Effector CD4-positive, alpha-beta T cell (primary cell): ENCODE results near the gene COQ8A.
"Not testable (repeated sequence)": the region's sequence is repeated elsewhere in the genome, so short reads cannot be mapped to it uniquely, and the experiment has no call there.

Experiments used
- DNase-seq: peaks from one replicate; pipeline ENCODE4 v3.0.0-alpha.2; 2020

Gene COQ8A

DNA sequence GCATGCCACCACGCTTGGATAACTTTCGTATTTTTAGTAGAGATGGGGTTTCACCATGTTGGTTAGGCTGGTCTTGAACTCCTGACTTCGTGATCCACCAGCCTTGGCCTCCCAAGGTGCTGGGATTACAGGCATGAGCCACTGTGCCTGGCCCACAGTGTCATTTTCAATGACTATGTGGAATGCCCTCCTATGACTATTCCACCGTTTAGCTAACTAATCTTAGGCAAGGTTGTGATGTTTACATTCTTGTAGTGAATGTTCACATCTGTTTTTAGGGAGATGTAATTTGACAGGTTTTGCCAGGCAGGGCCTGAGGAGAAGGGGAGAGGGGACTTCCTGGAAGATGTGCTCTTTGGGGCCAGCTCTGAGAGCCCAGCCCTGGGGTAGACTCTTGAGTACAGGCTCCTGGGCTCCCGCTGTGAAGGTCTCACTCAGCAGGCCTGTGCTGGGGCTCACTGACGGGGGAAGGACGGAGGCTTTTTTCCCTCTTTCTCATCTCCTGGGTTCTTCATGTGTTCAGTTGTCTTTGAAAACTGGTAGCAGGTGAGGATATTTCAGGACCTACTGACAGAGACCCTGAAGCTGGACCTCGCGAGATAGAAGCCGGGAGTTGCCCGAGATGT lies 13.2 kb downstream of the COQ8A start:
- no peak for DNase-seq

DNA sequence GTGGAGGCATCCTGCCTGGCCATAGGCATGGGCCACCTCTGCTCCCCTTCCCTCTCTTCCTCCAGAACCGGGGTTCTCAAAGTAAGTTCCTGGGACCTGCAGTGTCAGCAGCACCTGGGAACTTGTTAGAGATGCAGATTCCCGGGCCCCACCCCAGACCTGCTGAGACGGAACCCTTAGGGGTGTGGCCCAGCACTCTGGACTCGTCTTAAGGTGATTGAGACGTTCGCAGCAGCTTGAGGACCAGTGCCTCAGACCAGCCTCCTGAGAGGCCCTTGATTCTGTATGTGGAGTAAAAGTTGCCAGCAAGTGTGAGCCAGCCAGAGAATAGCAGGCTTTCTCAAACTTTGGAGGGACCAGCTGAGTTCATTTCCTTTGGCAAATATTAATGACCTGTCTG lies 14.2 kb downstream of the COQ8A start:
- DNase-seq, result no peak

DNA sequence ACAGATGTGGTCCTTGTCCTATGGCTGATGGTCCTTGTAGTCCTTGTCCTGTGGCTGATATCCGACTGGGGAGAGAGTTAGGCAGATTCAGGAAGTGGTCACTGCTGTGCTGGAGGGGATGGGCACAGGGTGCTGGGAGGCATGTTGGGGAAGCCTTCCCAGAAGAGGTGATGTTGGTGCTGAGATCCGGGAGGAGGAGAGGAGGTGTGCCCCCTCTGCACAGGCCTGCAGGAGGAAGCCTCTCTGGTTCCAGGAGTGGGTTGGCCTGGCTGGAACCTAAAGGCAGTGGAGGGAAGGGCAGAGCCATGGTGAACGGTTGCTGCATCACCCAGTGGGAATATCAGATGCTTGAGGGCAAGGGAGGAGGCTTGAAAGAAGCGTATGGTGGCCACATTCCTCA lies 14.7 kb downstream of the COQ8A start:
- no peak for DNase-seq

DNA sequence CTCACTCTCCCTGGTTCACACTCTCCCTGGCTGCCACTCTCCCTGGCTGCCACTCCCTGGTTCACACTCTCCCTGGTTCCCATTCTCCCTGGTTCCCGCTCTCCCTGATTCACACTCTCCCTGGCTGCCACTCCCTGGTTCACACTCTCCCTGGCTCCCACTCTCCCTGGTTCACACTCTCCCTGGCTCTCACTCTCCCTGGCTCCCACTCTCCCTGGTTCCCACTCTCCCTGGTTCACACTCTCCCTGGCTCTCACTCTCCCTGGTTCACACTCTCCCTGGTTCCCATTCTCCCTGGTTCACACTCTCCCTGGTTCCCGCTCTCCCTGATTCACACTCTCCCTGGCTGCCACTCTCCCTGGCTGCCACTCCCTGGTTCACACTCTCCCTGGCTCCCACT lies 15.8 kb downstream of the COQ8A start:
- DNase-seq, result not testable (repeated sequence)

DNA sequence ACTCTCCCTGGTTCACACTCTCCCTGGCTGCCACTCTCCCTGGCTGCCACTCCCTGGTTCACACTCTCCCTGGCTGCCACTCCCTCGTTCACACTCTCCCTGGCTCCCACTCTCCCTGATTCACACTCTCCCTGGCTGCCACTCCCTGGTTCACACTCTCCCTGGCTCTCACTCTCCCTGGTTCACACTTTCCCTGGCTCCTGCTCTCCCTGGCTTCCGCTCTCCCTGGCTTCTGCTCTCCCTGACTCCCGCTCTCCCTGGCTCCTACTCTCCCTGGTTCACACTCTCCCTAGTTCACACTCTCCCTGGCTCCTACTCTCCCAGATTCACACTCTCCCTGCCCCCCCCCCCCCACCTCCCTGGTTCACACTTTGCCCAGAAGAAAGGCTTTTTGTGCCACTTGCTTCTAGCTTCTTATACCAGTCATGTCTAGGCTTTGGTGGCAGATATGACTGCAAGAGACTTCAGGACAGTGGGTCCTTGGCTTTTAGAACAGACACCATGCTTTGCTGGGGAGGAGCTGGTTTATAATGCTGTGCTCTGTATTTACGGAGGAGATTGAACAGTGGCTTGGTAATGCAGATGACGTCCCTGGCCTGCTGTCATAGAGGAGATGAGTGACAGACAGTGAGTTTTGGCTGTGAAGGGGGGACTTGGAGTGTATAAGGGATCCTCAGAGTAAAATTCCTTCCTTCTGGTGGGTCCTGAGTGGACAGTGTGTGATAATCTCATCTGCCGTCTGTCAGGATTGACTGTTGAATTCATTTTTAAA lies 17.0 kb downstream of the COQ8A start:
- no peak for DNase-seq

DNA sequence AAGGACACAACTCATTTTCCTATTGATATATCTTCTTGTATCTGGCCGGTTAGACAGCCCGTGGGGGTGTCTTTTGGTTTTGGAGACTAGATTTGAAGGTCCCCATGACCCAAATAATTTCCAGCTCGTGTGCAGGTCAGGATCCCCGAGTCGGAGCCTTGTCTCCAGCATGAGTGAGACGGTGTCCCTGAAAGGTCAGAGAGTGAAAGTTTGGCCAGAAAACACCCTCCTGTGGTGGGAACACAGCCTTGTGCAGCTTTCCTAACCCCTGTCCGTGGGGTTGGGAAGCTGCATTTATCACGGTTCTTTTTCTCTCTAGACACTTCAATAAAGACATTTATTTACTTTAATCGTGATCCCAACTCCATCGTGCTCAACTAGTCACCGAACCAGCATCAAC lies 17.6 kb downstream of the COQ8A start:
- DNase-seq, result no peak

DNA sequence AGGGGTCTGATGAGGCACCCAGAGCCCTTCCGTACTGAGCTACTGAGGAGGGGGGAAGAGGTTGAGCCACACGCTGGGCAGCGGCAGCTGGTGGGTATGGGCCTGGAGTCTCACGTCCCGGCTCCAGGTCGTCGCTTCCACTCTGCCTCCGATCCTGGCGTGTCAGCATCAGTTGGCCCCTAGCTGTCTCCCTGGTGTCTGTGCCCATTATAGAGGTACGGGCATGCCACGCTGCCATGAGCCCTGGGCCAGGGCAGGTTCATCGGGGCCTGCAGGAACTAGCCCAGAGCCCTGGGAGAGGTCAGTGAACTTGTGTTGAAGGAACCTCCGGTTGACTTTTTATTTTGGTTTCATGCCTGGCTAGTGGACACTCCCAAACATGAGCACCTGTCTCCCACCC lies 18.2 kb downstream of the COQ8A start:
- no peak for DNase-seq

DNA sequence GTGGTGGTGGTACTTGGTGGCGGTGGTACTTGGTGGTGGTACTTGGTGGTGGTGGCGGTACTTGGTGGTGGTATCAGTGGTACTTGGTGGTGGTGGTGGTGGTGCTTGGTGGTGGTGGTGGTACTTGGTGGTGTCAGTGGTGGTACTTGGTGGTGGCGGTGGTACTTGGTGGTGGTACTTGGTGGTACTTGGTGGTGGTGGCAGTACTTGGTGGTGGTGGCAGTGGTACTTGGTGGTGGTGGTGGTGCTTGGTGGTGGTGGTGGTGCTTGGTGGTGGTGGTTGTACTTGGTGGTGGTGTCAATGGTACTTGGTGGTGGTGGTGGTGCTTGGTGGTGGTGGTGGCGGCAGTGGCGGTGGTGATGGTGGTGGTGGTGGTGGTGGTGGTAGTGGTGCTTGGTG lies 20.2 kb downstream of the COQ8A start:
- DNase-seq, result no peak

DNA sequence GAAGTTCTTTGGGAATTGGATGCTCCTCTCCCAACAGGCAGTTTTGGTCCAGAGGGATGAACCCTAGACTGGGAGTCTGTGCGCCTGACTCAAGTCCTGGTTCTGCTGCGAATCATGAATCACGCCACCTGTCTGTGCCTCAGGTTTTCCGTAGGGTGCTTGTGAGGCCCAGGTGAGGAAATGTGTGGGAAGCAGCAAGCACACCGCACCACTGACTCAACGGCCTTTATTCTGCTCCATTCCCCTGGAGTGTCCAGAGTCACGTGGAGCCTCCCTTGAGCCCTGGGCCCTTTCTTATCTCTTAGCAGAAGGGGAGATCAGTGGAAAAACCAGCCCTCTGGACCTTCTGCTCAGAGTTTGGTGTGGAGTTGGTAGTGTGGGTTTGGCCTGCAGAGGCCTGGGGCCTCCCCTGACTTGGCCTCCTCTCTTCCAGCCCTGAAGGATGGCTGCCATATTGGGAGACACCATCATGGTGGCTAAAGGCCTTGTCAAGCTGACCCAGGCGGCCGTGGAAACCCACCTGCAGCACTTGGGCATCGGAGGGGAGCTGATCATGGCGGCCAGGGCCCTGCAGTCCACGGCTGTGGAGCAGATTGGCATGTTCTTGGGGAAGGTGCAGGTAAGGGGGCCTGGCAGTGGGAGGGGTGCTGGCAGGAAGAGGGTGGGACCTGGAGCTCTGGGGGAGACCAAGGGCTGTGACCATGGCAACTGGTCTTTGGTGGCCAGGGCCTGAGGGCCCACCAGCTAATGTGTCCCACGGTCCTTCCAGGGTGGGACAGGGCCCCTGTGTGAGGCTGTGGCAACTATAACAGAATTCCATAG lies 21.1 kb downstream of the COQ8A start:
- DNase-seq, result no peak

DNA sequence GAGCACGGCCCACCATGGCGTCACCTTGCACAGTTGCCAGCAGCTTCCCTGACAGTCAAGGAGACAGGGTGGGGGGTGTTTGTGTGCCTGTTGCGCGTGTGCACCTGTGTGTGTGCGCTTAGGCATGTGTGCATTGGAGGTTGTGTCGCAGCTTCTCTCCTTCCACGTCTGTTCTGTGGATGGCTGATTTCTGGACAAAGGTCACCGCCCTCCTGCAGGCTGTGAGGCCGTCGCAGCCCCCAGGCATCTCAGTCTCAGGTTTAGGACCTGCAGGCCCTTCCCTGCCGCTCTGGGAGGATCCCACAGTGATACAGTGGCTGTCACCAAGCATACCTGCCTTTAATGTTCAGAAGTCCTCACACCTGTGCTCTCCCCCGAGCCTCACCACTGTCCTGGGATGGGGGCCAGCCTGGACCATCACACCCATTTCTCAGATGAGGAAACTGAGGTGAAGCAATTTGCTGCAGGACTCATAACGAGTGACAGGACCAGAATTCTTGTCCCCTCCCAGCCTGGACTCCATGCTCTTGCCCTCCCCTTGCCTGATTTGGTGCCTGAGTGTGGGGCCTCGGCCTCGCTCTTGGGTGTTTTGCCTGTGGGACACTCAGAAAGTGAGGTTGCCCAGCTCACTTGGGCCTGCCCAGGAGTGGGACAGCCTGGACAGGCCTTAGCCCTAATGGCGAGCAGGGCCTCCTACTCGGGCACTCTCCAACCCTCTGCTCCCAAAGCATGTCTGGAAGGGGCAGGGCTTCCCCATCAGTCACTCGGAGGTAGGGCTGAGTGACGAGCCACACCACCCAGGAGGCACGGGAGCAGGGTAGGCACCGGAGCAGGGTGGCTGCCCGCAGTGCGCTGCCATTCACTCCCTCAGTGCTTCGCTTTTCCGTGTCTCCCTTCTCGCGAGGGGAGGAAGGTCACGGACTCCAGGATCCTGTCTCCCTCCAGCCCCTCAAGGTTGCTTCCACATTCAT lies 22.6 kb downstream of the COQ8A start:
- DNase-seq, result no peak

DNA sequence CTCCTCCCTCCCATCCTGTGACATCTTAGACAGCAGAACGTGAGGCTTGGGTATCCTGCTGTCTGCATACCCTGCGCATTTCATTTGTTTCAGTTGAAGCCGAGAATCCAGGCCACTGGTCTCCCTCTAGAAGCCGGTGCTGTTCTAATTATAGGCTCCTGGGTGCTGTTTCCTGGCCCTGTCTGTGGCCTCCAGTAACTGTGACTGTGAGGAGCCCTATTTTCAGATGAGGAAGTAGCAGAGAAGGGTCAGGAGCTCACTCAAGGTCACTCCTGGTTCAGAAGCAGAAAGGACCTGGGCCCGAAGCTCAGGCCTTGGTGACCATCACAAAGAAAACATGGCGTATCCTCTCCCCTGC lies 24.0 kb downstream of the COQ8A start:
- DNase-seq, result no peak

DNA sequence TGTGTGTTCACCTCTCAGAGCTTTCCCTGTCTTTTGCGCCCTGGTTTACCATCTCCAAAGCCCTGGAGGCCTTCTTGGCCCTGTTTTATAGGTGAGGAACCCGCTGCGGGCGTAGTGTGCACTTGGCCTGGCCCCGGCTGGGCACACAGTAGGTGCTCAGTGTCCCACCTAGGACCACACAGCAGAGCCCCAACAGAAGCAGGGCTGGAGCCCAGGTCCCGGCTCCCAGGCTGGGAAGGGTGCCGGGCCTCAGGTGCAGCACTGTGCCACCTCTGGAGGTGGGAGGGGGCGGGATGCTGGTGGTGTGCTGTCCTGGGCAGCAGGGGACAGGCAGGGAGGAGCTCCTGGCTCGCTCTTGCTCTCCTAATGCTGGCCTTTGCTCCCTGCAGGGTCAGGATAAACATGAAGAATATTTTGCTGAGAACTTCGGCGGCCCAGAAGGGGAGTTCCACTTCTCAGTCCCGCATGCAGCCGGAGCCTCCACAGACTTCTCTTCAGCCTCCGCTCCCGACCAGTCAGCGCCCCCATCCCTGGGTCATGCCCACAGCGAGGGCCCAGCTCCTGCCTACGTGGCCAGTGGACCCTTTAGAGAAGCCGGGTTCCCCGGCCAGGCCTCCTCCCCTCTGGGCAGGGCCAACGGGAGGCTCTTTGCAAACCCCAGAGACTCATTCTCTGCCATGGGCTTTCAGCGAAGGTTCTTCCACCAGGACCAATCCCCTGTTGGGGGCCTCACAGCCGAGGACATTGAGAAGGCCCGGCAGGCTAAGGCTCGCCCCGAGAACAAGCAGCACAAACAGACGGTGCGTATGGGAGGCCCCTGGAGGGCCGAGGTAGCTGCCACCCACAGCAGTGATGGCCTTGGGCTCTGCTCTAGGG lies 24.8 kb downstream of the COQ8A start:
- no peak for DNase-seq

DNA sequence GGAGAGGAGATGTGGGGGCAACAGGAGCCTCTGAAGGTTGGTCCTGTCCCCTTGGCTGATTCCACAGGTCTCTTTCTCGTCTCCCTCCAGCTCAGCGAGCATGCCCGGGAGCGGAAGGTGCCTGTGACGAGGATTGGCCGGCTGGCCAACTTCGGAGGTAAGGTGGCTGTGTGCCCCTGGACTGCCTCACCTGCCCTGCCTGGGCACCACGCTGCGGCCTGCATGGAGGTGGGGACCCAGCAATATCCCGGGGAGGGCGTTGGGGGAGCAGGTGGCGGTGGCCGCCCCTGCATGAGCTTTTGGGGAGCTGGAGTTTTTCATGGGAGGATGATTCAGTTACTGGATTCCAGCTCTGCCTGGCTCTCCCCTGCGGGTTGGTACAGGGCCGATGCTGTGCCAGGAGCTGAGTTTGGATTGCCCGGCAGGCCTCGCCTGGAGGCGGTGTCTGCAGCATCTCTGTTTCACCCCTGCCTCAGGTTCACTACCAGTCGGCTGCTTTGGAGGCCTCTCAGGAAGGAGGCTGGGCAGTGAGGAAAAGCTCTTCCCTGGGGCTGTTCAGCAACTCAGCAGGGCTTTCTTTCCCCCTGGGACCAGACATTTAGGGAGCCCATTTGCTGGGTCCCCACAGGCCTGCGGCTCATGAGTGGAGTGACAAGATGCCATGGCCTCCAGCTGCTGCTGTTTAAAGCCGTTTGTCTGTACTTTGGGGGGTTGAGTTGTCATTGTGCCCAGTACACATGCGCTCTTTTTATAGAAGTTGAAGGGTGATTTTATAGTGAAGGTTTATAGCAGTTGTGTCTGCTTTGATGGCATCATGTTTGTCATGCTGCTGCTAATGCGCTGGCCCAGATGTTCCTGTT lies 25.7 kb downstream of the COQ8A start:
- DNase-seq, result no peak

DNA sequence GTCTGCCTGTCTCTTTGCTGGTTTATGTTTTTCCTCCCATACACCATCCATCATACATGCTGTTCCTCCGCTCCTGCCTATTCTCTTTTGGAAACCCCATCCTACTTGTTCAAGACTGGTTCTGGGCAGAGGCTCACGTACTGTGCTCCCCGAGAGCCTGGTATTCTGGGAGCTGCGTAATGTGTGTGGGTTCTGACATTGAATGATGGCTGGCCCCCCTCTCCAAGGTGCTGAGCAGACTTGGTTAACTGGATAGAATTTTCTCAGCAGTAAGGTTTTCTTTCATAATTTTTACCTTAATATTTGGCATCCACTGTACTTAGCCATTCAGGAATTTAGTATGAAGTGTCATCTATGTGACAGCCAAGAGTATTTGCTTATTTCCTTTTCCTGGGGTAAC lies 26.6 kb downstream of the COQ8A start:
- DNase-seq, result no peak

DNA sequence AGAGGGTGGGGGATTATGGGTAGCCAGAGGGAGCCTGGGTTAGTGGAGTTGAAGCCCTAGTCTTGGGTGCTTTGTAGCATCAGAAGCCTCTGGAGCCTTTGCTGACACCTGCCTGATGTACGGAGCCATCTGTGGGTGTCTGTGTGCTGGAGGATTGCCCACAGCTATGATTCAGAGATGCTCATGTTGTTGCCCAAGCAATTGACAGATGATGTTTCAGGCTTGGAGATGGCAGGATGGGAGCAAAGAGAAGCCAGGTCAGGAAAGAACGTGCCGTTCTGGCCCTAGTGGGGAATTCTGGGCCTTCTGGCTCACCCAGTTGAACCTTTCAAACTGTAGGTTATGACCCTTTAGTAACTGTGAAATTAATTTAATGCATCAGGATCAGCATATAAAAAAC lies 27.6 kb downstream of the COQ8A start:
- no peak for DNase-seq

DNA sequence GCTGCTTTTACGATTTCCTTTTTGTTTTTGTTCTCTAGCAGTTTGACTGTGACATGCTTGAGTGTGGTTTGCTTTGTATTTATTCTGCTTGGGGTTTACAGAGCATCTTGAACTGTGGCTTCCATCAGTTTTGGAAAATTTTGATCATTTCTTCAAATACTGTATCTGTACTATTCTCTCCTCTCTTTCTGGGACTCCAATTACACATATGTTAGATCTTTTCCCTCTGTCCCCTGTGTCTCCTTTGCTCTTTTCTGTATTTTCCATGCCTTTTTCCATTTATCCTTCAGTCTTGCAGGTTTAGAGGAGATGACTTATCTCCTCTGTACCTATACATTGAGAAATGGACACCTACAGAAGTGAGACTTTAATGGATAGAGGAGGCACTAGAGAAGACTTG lies 31.7 kb downstream of the COQ8A start:
- DNase-seq, result no peak

DNA sequence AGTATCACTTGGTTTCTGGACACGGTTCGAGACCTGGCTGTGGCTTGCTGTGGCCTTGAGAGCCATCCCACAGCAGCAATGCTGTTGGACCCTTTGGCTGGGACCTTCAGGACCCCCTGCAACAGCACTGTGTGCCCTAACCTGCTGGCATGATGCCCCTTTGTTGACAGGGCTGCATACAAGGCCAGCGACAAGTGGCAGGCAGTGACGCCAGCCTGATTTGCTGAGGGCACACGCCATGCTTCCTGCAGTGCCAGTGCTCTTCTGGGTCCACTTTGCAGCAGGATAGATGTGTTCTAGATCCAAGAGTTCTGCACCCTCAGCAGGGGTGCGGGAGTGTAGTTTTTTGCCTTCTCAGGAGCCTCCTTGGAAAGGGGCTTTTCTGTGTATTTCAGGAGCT lies 32.8 kb downstream of the COQ8A start:
- DNase-seq, result no peak

DNA sequence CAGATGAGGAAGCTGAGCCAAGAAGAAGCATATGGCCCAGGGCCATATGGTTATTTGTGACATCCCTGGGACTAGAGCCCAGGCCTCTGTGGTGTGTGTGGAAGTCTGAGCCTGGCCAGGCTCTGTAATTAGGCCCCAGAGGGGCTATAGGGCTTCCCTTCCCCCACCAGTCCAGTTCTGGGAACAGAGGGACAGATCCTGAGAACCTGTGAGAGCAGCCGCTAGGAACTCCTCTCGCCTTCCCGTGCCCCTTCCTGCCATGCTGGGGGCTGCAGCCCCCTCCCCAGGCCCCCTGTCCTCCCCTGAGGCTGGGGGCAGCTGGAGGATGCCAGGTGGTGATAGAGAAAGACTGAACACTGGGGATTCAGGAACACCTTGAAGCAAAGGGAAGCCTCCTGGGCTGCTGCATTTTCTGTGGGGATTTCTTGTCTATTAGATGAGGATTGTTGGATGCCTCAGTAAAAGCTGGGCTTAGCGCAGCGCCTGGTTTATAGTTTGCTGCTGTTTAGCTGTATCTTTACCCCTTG lies 33.3 kb downstream of the COQ8A start:
- DNase-seq, result no peak

DNA sequence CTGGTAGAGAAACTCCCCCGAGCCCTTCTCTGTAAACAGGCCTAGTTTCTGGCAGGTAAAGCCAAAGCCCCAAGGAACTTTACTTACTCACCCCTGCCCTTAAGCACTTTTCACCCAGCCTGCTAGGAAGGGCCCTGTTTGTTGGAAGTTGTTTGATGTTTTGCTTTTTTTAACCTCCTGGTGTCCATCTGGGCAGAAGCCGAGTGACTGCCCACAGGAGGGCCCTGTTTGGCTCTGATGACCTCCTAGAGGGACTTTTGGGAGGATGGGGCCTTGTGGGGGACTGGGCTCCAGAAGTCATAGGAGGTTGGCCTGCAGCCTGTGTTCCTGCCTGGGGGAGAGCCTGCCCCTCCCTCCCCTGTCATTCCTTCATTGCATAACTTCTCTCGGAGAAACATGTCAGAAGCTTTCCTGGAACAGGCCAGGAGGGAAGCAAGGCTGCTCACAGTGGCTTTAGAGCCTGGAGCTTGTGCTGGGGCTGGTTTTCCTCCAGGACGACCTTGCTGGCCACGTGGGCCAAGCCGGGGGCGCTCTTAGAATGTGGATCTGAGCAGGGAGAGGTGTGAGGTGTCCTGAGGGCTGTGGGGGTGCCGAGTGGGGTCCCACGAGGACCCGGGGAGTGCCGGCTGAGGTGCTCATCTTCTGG lies 33.9 kb downstream of the COQ8A start:
- DNase-seq, result no peak
